ENCODE measurements around the gene FNDC3A.
A peak's percentile ranks its signal among the peaks of the same experiment; 100 is the strongest.

FNDC3A gene

GRCh38 chr13:49247643-49248621 lies 272.2 kb downstream of the FNDC3A start, which contains the start of gene CDADC1:
Gene CDADC1, plus strand, starts transcription at chr13:49247925. Its CDS starts 113 bp downstream, at chr13:49248038.
- DNase-seq (ENCODE audit: low read depth in 2 of 3, low spot score in 1 of 3), result peak; percentile 87 to 96 (median 95)

- DNase-seq (ENCODE audit: low read depth in 2 of 3, low spot score in 1 of 3), result no peak
Observed at GRCh38 chr13:49248622-49249002, 272.9 kb downstream of the FNDC3A start.

GRCh38 chr13:49251326-49251725 lies 275.6 kb downstream of the FNDC3A start:
- DNase-seq (ENCODE audit: low read depth in 2 of 3, low spot score in 1 of 3), result no peak

GRCh38 chr13:49253310-49253709 lies 277.6 kb downstream of the FNDC3A start:
- no peak for DNase-seq (ENCODE audit: low read depth in 2 of 3, low spot score in 1 of 3)

- no peak for DNase-seq (ENCODE audit: low read depth in 2 of 3, low spot score in 1 of 3)
Observed at GRCh38 chr13:49254007-49254406, 278.3 kb downstream of the FNDC3A start.

GRCh38 chr13:49256841-49257240 lies 281.1 kb downstream of the FNDC3A start:
- DNase-seq (ENCODE audit: low read depth in 2 of 3, low spot score in 1 of 3), result no peak

- no peak for DNase-seq (ENCODE audit: low read depth in 2 of 3, low spot score in 1 of 3)
Observed at GRCh38 chr13:49258089-49258796, 282.5 kb downstream of the FNDC3A start.

Data from stimulated activated CD4-positive, alpha-beta T cell treated with anti-CD3 and anti-CD28 coated beads, Interleukin-12 subunit alpha, Interleukin-12 subunit beta, amount 100 ng/mL, for 48 hours (primary cell).